Karpas-422 (cell line): ENCODE results near the gene BCL2. TPM values are rescaled to one million over a fixed set of nuclear protein-coding genes. Genes with fewer than 3 reads are reported as not detected.

Experiments
- DNase-seq: peaks from one replicate; pipeline ENCODE4 v3.0.0-alpha.2; 2015
- H2AFZ ChIP-seq: fragments of 200-600 bp; sonication (generic); 2 replicates; pipeline ENCODE4 v1.6.1; 2014; ENCODE audit warnings: antibody characterized with exemption, low read length, mixed read lengths
- H3K27ac ChIP-seq: fragments of 200-600 bp; sonication (generic); 2 replicates; pipeline ENCODE4 v1.5.1; 2014; ENCODE audit warnings: mild to moderate bottlenecking, low read length, moderate library complexity
- H3K27me3 ChIP-seq: fragments of 200-600 bp; sonication (generic); 2 replicates; pipeline ENCODE4 v1.6.1; 2014; ENCODE audit warnings: low read length, mixed read lengths
- H3K36me3 ChIP-seq: fragments of 200-600 bp; sonication (generic); 2 replicates; pipeline ENCODE4 v1.6.1; 2014; ENCODE audit warnings: low read length, mixed read lengths; ENCODE audit not compliant: insufficient read depth
- H3K4me1 ChIP-seq: fragments of 200-600 bp; sonication (generic); 2 replicates; pipeline ENCODE4 v1.6.1; 2014; ENCODE audit warnings: mild to moderate bottlenecking, low read length, mixed read lengths
- H3K4me2 ChIP-seq: fragments of 200-600 bp; sonication (generic); 2 replicates; pipeline ENCODE4 v1.6.1; 2014; ENCODE audit warnings: low read length, low read depth, mild to moderate bottlenecking; ENCODE audit not compliant: poor library complexity, severe bottlenecking
- H3K4me3 ChIP-seq: fragments of 200-600 bp; sonication (generic); 2 replicates; pipeline ENCODE4 v1.5.1; 2014; ENCODE audit warnings: mild to moderate bottlenecking, antibody characterized with exemption, low read length, mixed read lengths
- H3K79me2 ChIP-seq: fragments of 200-600 bp; sonication (generic); 2 replicates; pipeline ENCODE4 v1.6.1; 2014; ENCODE audit warnings: mild to moderate bottlenecking, low read length, mixed read lengths
- H3K9ac ChIP-seq: fragments of 200-600 bp; sonication (generic); 2 replicates; pipeline ENCODE4 v1.6.0; 2014; ENCODE audit warnings: low read length
- H3K9me2 ChIP-seq: fragments of 200-600 bp; sonication (generic), shearing (Covaris generic); replicated peaks from 2 replicates; pipeline ENCODE4 v1.6.0; 2014; ENCODE audit warnings: mild to moderate bottlenecking, low read length, moderate library complexity; ENCODE audit not compliant: insufficient read depth
- H3K9me3 ChIP-seq: fragments of 300-700, 200-600 bp; sonication (generic); 2 replicates; pipeline ENCODE4 v1.6.1; 2014; ENCODE audit warnings: low read length, mixed read lengths
- H4K20me1 ChIP-seq: fragments of 200-600 bp; sonication (generic); 2 replicates; pipeline ENCODE4 v1.6.1; 2014; ENCODE audit warnings: mild to moderate bottlenecking, antibody characterized with exemption, low read length, low read depth; ENCODE audit not compliant: insufficient read depth
- total RNA-seq: library from RNA; depleted of rRNA; stranded (reverse); fragments of >200 nt; shearing (Covaris generic); gene quantifications from 2 replicates; pipeline ENCODE4 v1.2.3, GENCODE V29; 2014; ENCODE audit warnings: low replicate concordance

BCL2 gene
- total RNA-seq, 1 experiment from 2014 or later = 271 TPM

DNA sequence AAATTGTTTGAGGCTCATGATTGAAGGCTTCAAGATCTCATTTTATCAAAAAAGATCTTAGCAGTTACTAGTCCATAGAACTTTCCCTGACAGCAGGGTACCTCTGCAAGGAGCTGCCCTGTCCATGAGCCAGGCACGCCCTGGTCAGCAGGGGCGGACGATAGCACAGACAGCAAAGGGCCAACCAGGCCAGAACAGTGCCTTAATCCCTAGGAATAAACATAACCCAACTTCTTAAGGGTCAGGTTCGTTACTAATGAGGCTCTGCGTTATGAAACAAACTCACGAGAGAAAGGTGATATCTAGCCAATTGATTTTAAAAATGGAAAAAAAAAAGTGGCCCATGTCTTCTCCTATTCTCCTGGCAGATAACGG is 59.2 kb downstream of the BCL2 start:
- H3K9me2 ChIP-seq = no peaks in the 10 kb centered on the region
- no peak for DNase-seq
- H2AFZ ChIP-seq = no peak overlapping the region
- H3K79me2 ChIP-seq = peaks cover 99% of the 10 kb centered on the region
- H3K4me2 ChIP-seq = no peak overlapping the region
- no peak overlapping the region for H3K4me3 ChIP-seq
- H3K36me3 ChIP-seq = peaks cover 35% of the 10 kb centered on the region
- no peak overlapping the region for H3K9ac ChIP-seq
- H3K4me1 ChIP-seq = no peaks in the 10 kb centered on the region
- no peaks in the 10 kb centered on the region for H3K9me3 ChIP-seq
- H3K27ac ChIP-seq = no peak overlapping the region
- peaks cover 18% of the 10 kb centered on the region; the same call in 1 of the 2 replicates for H4K20me1 ChIP-seq
- no peaks in the 10 kb centered on the region for H3K27me3 ChIP-seq

DNA sequence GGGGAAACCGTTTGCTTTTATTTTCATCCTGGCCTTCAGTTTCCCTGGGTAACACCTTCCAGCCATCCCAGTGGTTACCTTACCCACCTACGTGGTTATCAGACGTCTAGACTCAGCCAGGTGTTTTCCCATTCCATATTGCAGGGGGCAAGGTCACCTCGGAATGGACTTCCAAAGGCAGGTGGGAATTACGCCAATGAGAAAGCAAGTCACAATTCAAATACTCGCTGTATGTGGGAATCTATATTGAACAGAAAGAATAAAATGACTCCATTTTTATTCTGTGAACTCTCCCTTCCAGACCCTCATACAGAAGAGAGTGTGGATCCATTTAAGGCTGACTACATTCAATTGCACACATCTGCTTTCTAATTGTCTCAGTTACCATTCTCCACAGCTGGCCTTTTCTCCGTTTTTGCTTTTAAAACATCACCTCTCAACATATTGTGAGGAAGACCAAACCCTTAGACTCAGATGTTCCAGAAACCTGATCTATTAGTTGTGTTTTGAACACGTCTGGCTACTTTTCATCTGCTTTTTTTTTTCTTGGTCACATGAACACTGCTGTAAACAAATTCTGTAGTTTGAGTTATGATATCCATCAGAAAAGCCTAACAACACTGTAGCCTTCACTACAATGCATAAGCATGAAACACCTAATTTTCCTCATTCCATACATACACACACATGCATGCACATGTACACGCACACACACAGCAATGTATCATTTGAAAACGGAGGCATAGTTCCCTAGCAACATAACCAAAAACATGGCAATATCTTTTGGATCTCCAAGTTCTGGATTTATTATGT is 59.8 kb downstream of the BCL2 start:
- H4K20me1 ChIP-seq = peaks cover 15% of the 10 kb centered on the region; the same call in 1 of the 2 replicates
- H3K4me2 ChIP-seq = no peak overlapping the region
- no peak overlapping the region for H2AFZ ChIP-seq
- H3K4me1 ChIP-seq = no peaks in the 10 kb centered on the region
- no peak overlapping the region for H3K4me3 ChIP-seq
- peaks cover 99% of the 10 kb centered on the region for H3K79me2 ChIP-seq
- DNase-seq = no peak
- H3K9me2 ChIP-seq = no peaks in the 10 kb centered on the region
- peaks cover 36% of the 10 kb centered on the region for H3K36me3 ChIP-seq
- H3K9me3 ChIP-seq = no peaks in the 10 kb centered on the region
- H3K27me3 ChIP-seq = no peaks in the 10 kb centered on the region
- H3K27ac ChIP-seq = no peak overlapping the region
- H3K9ac ChIP-seq = no peak overlapping the region

DNA sequence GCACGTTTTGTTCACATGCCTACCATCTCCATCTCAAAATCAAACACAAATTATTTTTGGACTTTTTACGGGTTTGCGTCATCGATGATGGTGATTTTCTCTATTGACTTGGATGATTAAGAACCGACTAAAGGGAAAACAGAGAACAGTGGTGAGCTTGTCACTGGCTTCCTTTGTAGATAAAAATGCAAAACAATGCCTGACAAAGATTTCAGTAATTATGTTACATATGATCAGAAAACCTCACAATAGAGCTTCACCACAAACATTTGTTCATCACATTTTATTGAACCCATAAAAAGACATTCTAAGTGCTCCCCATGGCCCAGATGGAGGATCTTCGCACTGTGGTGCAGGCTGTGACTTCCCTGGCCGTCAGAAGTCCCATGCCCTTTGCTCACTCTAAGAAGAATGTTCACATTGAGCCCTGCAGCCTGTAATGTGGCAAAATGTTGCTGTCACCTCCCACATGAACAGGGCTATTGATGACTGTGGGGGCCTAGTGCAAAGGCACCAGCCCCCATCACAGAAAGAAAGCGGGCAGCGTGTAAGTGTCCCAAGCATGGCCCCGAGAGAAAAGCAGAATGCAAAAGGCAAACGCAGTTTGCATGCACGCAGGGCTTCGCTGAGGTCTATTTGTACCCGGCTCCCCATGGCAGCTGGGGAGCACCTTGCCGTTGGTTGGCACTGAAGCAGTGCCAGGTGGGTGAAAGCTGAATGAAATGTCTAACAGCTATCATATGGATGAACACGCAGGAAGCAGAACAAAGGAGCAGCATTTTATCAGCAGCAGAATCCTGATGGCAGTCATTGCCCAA is 60.6 kb downstream of the BCL2 start:
- peaks cover 28% of the 10 kb centered on the region; the same call in 1 of the 2 replicates for H3K36me3 ChIP-seq
- no peak overlapping the region for H3K9ac ChIP-seq
- peaks cover 98% of the 10 kb centered on the region for H3K79me2 ChIP-seq
- no peaks in the 10 kb centered on the region for H3K4me1 ChIP-seq
- no peak overlapping the region for H3K4me2 ChIP-seq
- H2AFZ ChIP-seq = no peak overlapping the region
- H3K27ac ChIP-seq = no peak overlapping the region
- no peaks in the 10 kb centered on the region for H3K27me3 ChIP-seq
- H3K4me3 ChIP-seq = no peak overlapping the region
- H3K9me3 ChIP-seq = no peaks in the 10 kb centered on the region
- H3K9me2 ChIP-seq = no peaks in the 10 kb centered on the region
- H4K20me1 ChIP-seq = peaks cover 12% of the 10 kb centered on the region; the same call in 1 of the 2 replicates
- DNase-seq = no peak

DNA sequence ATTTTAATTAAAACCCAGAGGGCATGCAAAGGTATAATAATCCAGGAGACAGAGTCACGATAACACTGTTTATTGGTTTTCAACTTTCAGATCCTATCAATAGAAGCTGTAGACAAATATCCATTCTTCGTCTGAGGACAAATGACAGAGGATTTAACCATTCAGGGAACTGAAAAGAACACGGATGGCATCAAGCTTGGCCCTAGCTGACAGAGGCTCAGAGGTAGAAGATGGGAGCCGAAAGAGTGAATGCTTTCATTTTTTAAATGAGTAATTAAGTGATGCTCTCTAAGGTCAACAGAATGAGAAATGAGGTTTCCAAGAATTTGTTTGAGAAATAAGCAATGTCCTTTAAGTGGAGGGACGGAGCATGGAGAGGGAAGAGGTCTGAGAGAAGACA is 62.1 kb downstream of the BCL2 start:
- H3K4me3 ChIP-seq = no peak overlapping the region
- H3K4me1 ChIP-seq = no peaks in the 10 kb centered on the region
- no peaks in the 10 kb centered on the region for H3K9me3 ChIP-seq
- peaks cover 33% of the 10 kb centered on the region; the same call in 1 of the 2 replicates for H3K36me3 ChIP-seq
- H2AFZ ChIP-seq = no peak overlapping the region
- DNase-seq = no peak
- peaks cover 98% of the 10 kb centered on the region for H3K79me2 ChIP-seq
- H3K9me2 ChIP-seq = no peaks in the 10 kb centered on the region
- H3K27me3 ChIP-seq = no peaks in the 10 kb centered on the region
- H3K4me2 ChIP-seq = no peak overlapping the region
- H3K27ac ChIP-seq = no peak overlapping the region
- no peak overlapping the region for H3K9ac ChIP-seq
- H4K20me1 ChIP-seq = peaks cover 12% of the 10 kb centered on the region; the same call in 1 of the 2 replicates

DNA sequence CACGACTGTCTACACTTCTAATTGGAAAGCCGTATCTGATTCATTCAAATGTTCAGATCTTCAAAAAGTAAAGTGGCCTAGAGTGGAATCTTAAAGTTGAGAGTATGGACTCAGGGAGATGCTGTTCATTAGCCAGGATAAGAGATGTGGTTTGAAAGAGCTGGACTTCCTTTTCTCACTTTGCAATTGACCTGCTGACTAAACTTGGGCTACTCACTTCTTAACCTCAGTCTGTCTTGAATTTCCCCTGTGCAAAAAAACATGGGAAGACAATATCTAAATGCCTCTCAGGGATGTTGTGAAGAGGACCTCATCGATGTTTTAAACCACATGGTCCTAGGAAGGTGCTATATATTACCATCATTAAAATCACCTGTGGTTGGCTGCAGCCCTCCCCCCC is 64.1 kb downstream of the BCL2 start:
- Histone ChIP-seq H3K27me3 (no peaks in the 10 kb centered on the region), H3K36me3 (peaks cover 32% of the 10 kb centered on the region; the same call in 1 of the 2 replicates), H3K4me2 (no peak overlapping the region), H3K27ac (no peak overlapping the region), H3K79me2 (peaks cover 94% of the 10 kb centered on the region), H3K4me1 (no peaks in the 10 kb centered on the region), H3K9ac (no peak overlapping the region), H3K4me3 (no peak overlapping the region), H4K20me1 (peaks cover 3% of the 10 kb centered on the region; the same call in 1 of the 2 replicates), H2AFZ (no peak overlapping the region), H3K9me2 (no peaks in the 10 kb centered on the region), H3K9me3 (no peaks in the 10 kb centered on the region)
- no peak for DNase-seq

DNA sequence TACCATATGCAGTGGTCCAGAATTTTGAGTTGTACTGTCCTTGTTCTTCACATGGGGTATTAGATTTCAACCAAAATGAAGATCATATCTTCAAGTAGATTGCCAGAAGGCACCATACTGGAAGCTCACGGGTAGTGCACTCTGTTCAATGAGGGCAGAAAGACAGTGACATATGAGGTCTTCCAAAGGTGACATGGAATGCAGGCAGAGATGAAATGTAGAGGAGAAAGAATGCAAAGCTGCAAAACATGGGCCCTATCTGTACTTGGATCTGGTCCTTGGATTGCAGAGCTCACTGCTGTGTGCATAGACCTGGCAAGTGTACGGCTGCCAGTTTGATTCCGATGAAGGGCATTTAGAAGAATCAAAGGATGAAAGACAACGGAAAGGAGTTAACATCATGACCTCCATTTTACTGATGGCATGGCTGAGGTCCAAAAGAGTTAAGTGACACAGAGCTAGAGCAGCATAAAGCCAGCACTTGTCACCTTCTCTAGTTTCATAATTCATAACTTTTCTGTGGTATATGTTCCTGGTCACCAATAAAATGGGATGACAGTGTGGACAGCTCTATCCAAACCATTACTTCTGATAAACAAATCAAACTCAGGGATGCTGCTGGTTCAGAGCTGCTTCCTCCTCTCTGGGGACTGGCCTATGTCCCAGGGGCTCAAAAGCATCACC is 64.7 kb downstream of the BCL2 start:
- Histone ChIP-seq H3K4me1 (no peaks in the 10 kb centered on the region), H3K4me2 (no peak overlapping the region), H3K9me2 (no peaks in the 10 kb centered on the region), H4K20me1 (no peaks in the 10 kb centered on the region; the same call in 1 of the 2 replicates), H3K4me3 (no peak overlapping the region), H3K9ac (no peak overlapping the region), H3K27me3 (no peaks in the 10 kb centered on the region), H3K79me2 (peaks cover 94% of the 10 kb centered on the region), H3K9me3 (no peaks in the 10 kb centered on the region), H3K36me3 (peaks cover 27% of the 10 kb centered on the region; the same call in 1 of the 2 replicates), H2AFZ (no peak overlapping the region), H3K27ac (no peak overlapping the region)
- no peak for DNase-seq

DNA sequence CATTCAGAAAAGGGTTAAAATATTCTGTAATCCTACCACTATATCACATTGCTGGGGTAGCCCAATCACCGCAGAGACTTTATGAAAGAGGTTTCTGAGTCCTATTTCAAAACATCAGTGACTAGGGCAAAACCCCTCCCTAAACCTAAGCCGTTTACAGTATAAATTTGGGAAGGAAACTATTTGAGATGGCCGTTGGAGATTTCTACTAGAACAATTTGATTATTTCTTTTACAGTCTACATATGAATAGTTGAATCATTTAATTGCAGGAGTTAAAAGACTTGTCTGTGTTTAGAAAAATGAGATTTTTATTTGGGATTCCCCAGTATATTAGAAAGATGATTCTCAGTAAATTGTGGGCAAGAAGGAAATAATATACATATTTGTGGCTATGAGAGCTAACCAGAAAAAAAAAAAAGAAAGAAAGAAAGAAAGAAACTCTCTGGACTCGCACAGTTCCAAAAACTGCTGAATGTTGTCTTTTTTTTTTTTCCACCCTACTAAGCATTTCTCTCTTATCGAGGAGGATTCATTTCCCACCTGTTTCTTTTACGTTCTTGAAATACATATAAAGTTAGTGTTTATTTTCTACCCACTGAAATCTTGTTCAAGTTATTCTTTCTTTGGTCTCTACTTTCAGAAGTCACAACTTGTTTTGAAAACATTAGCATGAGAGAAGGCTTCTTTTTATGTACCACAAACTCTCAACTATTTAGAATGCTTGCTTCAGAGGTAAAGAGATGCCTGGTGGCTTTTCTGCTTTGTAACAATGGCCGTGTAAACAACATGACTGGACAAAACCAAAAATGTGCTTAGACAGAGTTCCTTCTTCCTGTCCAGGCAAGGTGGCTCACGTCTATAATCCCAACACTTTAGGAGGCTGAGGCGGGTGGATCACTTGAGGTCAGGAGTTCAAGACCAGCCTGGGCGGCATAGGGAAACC is 65.9 kb downstream of the BCL2 start:
- peaks cover 26% of the 10 kb centered on the region; the same call in 1 of the 2 replicates for H3K36me3 ChIP-seq
- H3K27ac ChIP-seq = no peak overlapping the region
- H3K27me3 ChIP-seq = no peaks in the 10 kb centered on the region
- no peaks in the 10 kb centered on the region for H3K9me2 ChIP-seq
- no peak overlapping the region for H2AFZ ChIP-seq
- DNase-seq = no peak
- H3K79me2 ChIP-seq = peaks cover 93% of the 10 kb centered on the region
- H3K9ac ChIP-seq = no peak overlapping the region
- H3K4me1 ChIP-seq = no peaks in the 10 kb centered on the region
- no peaks in the 10 kb centered on the region; the same call in 1 of the 2 replicates for H4K20me1 ChIP-seq
- H3K9me3 ChIP-seq = no peaks in the 10 kb centered on the region
- H3K4me2 ChIP-seq = no peak overlapping the region
- H3K4me3 ChIP-seq = no peak overlapping the region
